RWPE1 (cell line): ENCODE data around the gene CCSER2.

Experiments used
- CTCF ChIA-PET: fragments of 350-600 bp; sonication (Branson Sonifier 250); formaldehyde crosslinking; extraction: SDS; loops from one replicate; lab custom pipeline; 2021; lab: Yijun Ruan, JAX
- POLR2A ChIA-PET: fragments of 400-600 bp; formaldehyde crosslinking; extraction: SDS; loops from one replicate; lab custom pipeline; 2020; ENCODE audit warnings: antibody characterized with exemption; ENCODE audit not compliant: low non-redundant PET; lab: Yijun Ruan, JAX
- DNase-seq: peaks from one replicate; pipeline ENCODE4 v3.0.0; 2012; ENCODE audit warnings: low spot score
- H3K27ac ChIP-seq: fragments of 450-650 bp; 2 replicates; pipeline ENCODE4 v1.5.1; 2017
- TF ChIP-seq, protein P1 (sequence below): fragments of 450-650 bp; conservative IDR thresholded peaks from 2 replicates; pipeline ENCODE4 v1.5.1; 2017; ENCODE audit warnings: low read depth, mild to moderate bottlenecking

CCSER2 gene

DNA sequence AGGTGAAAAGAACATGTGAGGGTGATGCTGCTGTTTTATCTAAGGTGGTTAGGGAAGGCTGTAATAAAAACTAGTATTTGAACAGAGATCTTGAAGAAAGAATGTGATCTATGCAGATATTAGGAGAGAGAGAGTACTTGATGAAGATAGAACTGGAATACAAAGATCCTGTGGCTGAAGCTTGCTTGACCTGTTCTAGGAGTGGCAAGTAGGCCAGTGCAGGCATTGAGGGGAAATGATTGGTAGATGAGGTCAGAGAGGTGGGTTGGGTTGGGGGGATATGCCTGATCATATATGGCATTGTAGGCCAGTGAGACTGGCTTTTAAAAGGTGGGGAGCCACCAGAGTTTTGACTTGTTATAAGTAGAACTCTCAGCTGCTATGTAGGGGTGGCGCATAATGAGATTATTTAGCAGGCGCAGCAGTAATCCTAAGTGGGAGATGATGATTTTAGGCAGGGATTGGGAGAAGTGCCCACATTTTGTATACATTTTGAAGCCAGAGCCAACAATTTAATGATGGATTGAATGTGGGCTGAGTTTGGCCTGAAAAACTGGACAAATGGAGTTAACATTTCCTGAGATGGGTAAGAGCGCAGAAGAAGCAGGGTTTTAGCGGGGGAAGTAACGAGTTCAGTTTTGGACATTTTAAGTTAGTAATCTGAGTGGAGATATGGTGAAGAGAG lies 8.2 kb downstream of the CCSER2 start:
- no peak overlapping the region for H3K27ac ChIP-seq
- ChIA-PET CTCF (no interaction called here), POLR2A (no interaction called here)
- TF ChIP-seq, protein P1, sequence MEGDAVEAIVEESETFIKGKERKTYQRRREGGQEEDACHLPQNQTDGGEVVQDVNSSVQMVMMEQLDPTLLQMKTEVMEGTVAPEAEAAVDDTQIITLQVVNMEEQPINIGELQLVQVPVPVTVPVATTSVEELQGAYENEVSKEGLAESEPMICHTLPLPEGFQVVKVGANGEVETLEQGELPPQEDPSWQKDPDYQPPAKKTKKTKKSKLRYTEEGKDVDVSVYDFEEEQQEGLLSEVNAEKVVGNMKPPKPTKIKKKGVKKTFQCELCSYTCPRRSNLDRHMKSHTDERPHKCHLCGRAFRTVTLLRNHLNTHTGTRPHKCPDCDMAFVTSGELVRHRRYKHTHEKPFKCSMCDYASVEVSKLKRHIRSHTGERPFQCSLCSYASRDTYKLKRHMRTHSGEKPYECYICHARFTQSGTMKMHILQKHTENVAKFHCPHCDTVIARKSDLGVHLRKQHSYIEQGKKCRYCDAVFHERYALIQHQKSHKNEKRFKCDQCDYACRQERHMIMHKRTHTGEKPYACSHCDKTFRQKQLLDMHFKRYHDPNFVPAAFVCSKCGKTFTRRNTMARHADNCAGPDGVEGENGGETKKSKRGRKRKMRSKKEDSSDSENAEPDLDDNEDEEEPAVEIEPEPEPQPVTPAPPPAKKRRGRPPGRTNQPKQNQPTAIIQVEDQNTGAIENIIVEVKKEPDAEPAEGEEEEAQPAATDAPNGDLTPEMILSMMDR = no peak
- no peak for DNase-seq

DNA sequence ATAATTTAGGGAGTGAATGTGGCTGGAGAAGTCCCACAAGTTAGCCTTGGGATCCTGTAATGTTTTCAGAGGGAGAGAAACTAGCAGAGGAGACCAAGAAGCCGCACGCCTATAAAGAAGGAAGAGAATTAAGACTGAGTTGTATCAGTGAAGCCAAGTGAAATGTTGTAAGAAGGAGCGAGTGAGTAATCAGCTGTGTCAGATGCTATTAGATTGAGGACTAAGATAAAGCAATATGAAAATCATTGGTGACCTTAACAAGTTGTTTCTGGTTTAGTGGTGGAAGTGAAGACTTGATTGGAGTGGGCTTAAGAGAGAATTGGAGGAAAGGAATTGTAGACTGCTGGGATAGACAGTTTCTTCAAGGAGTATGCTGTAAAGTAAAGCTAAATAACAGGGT lies 8.8 kb downstream of the CCSER2 start:
- H3K27ac ChIP-seq = no peak overlapping the region
- CTCF ChIA-PET = no interaction called here
- POLR2A ChIA-PET = no interaction called here
- DNase-seq = no peak
- TF ChIP-seq, protein P1 = no peak

DNA sequence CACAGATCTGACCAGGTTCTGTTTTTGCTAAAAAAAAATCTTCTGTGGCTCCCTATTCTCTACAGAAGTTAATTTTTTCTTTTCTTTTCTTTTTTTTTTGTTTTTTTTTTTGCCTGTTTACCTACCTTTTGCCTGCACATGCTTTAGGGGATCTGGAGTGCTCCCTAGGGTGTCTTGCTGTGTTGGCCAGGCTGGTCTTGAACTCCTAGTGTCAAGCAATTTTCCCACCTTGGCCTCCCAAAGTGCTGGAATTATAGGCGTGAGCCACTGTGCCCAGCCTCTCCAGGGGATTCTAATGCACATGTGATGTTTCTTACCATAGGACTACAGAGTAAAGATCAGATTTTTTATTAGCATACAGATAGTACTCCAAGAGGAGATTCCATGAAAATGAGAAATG lies 10.6 kb downstream of the CCSER2 start:
- POLR2A ChIA-PET = no interaction called here

DNA sequence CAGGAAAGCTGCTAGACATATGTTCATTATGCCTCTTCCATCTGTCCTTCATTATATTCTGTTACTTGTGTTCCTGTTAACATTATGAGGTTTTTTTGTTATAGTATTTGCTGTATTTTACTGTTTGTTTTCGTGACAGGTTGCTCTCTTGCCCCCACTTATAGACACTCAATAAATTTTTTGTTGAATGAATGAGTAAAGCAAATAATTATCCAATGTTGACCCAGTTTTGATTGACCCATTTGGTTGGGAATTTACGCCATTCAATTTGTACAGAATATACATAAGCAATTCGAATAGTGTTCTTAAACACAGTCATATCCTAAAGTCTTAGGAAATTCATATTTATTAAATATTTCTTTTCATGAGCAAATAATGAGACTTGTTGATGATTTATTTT lies 11.8 kb downstream of the CCSER2 start:
- H3K27ac ChIP-seq = no peak overlapping the region
- TF ChIP-seq, protein P1 = no peak
- ChIA-PET POLR2A (no interaction called here), CTCF (no interaction called here)
- DNase-seq = no peak

More for the DNA sequence above, 10.6 kb downstream of the CCSER2 start:
- no peak overlapping the region for H3K27ac ChIP-seq
- TF ChIP-seq, protein P1 = no peak
- CTCF ChIA-PET = interaction anchor here (1.2 kb wide), 1 partner anchor 10 kb away, joined by 4 read pairs; no protein-coding TSS in a partner anchor
- no peak for DNase-seq

DNA sequence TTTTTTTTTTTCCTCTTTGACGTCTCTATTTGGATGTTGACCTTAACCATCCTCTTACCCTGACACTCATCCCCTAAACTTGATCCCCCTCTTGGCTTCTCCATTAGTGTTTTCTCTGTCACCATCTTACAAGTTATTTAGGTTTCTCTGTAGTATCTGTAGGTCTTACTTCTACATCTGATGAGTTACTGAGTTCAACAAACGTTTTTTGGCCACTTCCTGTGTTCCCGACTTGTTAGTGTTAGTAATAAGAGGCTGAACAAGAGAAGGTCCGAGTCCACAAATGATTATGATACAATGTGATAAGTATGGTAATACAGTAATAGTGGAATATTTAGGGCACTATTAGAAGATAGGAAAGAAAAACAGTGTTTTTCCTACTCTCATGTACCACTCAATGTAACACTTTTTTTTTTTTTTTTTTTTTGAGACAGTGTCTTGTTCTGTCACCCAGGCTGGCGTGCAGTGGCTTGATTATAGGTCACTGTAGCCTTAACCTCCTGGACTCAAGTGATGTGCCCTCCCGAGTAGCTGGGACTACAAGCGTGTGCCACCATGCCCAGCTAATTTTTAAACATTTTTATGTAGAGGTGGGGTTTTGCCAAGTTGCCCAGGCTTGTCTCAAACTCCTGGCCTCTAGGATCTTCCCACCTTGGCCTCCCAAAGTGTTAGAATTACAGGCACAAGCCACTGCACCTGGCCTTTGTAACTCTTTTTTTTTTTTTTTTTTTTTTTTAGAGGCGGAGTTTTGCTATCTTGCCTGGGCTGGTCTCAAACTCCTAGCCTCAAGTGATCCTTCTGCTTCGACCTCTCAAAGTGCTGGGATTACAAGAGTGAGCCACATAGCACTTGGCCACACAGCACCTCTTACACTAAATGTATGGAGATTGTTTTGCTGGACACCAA lies 12.5 kb downstream of the CCSER2 start:
- H3K27ac ChIP-seq = no peak overlapping the region
- ChIA-PET CTCF (interaction anchor here (0.6 to 1.4 kb wide), 2 partner anchors 12 to 249 kb away, joined by 3 to 9 read pairs; no protein-coding TSS in a partner anchor), POLR2A (interaction anchor here (0.7 kb wide), 1 partner anchor 9 kb away, joined by 15 read pairs; no protein-coding TSS in a partner anchor)
- TF ChIP-seq, protein P1 = no peak
- DNase-seq = no peak

DNA sequence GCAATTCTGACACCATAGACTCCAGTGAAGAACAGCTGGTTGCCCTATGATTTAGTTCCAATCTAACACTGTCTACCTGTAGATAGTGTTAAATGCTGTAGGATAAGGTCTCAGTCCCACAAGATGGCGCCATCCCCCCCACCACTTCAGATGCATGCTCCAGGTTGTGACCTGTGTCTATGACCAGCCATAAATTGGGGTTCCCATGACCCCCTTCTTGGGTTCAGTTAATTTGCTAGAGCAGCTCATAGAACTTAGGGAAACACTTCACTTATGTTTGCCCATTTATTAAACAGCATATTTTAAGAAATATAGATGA lies 13.1 kb downstream of the CCSER2 start:
- ChIA-PET CTCF (interaction anchor here (1.4 kb wide), 1 partner anchor 11 kb away, joined by 9 read pairs; no protein-coding TSS in a partner anchor), POLR2A (interaction anchor here (0.7 kb wide), 1 partner anchor 13 kb away, joined by 3 read pairs; the partner anchor contains the start of gene CCSER2)
- H3K27ac ChIP-seq = no peak overlapping the region
- TF ChIP-seq, protein P1 = no peak
- no peak for DNase-seq
